ENCODE measurements around the gene KIF22.
"Not testable (repeated sequence)": the region's sequence is repeated elsewhere in the genome, so short reads cannot be mapped to it uniquely, and the experiment has no call there.

The KIF22 gene

GRCh38 chr16:29830774-29831173, 40.2 kb downstream of the KIF22 start:
- TF ChIP-seq CTCF (IDR thresholded peaks at IDR 0.05; ENCODE audit: low read length, missing control alignments), result no peak
- H3K4me3 ChIP-seq (replicated peaks; ENCODE audit: low read depth, low read length), result no peak overlapping the region
- no peak for DNase-seq (ENCODE audit: low read depth)

- no peak for TF ChIP-seq CTCF (IDR thresholded peaks at IDR 0.05; ENCODE audit: low read length, missing control alignments)
- DNase-seq (ENCODE audit: low read depth), result no peak
- no peak overlapping the region for H3K4me3 ChIP-seq (replicated peaks; ENCODE audit: low read depth, low read length)
Measured at GRCh38 chr16:29831490-29831889, 40.9 kb downstream of the KIF22 start.

GRCh38 chr16:29833219-29833618, 42.7 kb downstream of the KIF22 start:
- not testable (repeated sequence) for DNase-seq (ENCODE audit: low read depth)

GRCh38 chr16:29834079-29834478, 43.5 kb downstream of the KIF22 start:
- TF ChIP-seq CTCF (IDR thresholded peaks at IDR 0.05; ENCODE audit: low read length, missing control alignments), result no peak
- DNase-seq (ENCODE audit: low read depth), result no peak
- H3K4me3 ChIP-seq (replicated peaks; ENCODE audit: low read depth, low read length), result no peak overlapping the region

More at GRCh38 chr16:29833219-29833618, 42.7 kb downstream of the KIF22 start:
- H3K4me3 ChIP-seq (replicated peaks; ENCODE audit: low read depth, low read length), result not testable (repeated sequence)

GRCh38 chr16:29835926-29836325, 45.4 kb downstream of the KIF22 start:
- H3K4me3 ChIP-seq (replicated peaks; ENCODE audit: low read depth, low read length), result no peak overlapping the region
- DNase-seq (ENCODE audit: low read depth), result no peak

GRCh38 chr16:29836623-29837022, 46.1 kb downstream of the KIF22 start:
- no peak for TF ChIP-seq CTCF (IDR thresholded peaks at IDR 0.05; ENCODE audit: low read length, missing control alignments)
- no peak overlapping the region for H3K4me3 ChIP-seq (replicated peaks; ENCODE audit: low read depth, low read length)
- no peak for DNase-seq (ENCODE audit: low read depth)

More at GRCh38 chr16:29835926-29836325, 45.4 kb downstream of the KIF22 start:
- no peak for TF ChIP-seq CTCF (IDR thresholded peaks at IDR 0.05; ENCODE audit: low read length, missing control alignments)

GRCh38 chr16:29837841-29838240, 47.3 kb downstream of the KIF22 start:
- H3K4me3 ChIP-seq (replicated peaks; ENCODE audit: low read depth, low read length), result no peak overlapping the region
- DNase-seq (ENCODE audit: low read depth), result no peak
- no peak for TF ChIP-seq CTCF (IDR thresholded peaks at IDR 0.05; ENCODE audit: low read length, missing control alignments)
